ENCODE measurements around the gene PDE5A.
"Not testable (repeated sequence)": the region's sequence is repeated elsewhere in the genome, so short reads cannot be mapped to it uniquely, and the experiment has no call there.

PDE5A gene

GRCh38 chr4:119469039-119469438 is 159.6 kb downstream of the PDE5A start:
- not testable (repeated sequence) for DNase-seq

DNA sequence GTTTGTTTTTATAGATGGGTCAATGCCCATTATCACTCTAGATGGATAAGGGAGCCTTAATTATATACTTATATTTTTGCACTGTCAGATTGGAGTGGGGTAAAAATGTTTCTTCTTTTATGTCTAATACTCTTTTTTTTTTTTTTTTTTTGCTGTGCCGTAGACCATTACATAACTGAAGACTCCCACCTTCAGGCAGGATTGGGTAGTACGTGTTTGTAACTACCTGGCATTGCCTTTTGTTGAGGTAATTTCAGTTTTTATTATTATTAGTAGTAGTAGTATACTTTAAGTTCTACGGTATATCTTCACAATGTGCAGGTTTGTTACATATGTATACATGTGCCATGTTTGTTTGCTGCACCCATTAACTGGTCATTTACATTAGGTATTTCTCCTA is 165.9 kb downstream of the PDE5A start:
- DNase-seq = peak; percentile 59

DNA sequence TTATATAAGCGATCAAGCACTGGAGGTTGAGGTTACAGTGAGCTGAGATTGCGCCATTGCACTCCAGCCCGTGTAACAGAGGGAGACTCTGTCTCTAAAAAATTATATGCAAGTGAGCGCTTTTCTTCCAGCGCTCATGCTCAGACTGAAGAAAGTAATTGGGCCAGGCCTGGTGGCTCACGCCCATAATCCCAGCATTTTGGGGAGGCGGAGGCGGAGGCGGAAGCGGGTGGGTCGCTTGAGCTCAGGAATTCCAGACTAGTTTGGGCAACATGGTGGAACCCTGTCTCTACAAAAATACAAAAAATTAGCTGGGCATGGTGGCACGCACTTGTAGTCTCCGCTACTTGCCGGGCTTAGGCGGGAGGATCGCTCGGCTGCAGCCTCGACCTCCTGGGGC is 172.9 kb downstream of the PDE5A start:
- not testable (repeated sequence) for DNase-seq

GRCh38 chr4:119454491-119455270 is 173.9 kb downstream of the PDE5A start:
- DNase-seq = peak; percentile 97

GRCh38 chr4:119454151-119454490 is 174.5 kb downstream of the PDE5A start:
- DNase-seq = not testable (repeated sequence)

DNA sequence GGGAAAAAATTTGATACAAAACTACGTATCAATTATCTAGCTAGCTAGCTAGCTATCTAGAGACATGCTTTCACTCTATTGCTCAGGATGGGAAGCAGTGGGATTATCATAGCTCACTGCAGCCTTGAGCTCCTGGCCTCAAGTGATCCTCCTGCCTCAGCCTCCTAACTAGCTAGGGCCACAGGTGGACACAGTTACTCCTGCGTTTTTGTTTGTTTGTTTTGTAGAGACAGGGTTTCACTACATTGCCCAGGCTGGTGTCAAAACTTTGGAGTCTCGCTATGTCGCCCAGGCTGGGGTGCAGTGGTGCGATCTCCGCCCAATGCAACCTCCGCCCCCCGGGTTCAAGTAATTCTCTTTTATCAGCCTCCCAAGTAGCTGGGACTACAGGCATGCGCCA is 175.3 kb downstream of the PDE5A start:
- not testable (repeated sequence) for DNase-seq

DNA sequence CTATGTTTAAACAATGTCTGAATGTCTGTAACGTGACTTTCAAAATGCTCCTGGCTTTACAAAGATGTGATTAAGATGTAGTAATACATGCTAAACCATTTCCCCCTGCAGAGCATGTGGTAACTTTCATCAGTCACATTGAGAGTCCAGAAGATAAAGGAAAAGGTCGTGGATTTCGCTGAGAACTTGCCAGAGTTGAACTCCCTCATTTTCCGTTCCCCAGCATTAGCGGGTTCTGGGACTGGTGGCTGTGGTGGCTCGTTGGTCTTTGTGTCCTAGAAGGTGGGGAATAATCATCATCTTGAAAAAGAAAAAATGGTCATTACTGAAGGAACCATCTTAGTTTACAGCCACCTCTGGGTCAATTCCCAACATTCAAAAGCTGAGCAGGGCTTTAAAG is 178.8 kb downstream of the PDE5A start:
- not testable (repeated sequence) for DNase-seq
